ENCODE results near the gene KIAA0825.
"Not testable (repeated sequence)": the region's sequence is repeated elsewhere in the genome, so short reads cannot be mapped to it uniquely, and the experiment has no call there.

Gene KIAA0825

GRCh38 chr5:94228791-94229190 is 389.6 kb downstream of the KIAA0825 start:
- no peak for DNase-seq

- no peak for DNase-seq
Observed at GRCh38 chr5:94223235-94223634, 395.2 kb downstream of the KIAA0825 start.

GRCh38 chr5:94218374-94218773 is 400.0 kb downstream of the KIAA0825 start:
- DNase-seq = no peak

- DNase-seq = no peak
Observed at GRCh38 chr5:94217745-94218144, 400.7 kb downstream of the KIAA0825 start.

- no peak for DNase-seq
Observed at GRCh38 chr5:94217216-94217615, 401.2 kb downstream of the KIAA0825 start.

- DNase-seq = no peak
Observed at GRCh38 chr5:94212476-94212875, 405.9 kb downstream of the KIAA0825 start.

GRCh38 chr5:94209774-94210355 is 408.5 kb downstream of the KIAA0825 start:
- DNase-seq = no peak

- no peak for DNase-seq
Observed at GRCh38 chr5:94209272-94209671, 409.1 kb downstream of the KIAA0825 start.

GRCh38 chr5:94199566-94199965 is 418.8 kb downstream of the KIAA0825 start:
- no peak for DNase-seq

- no peak for DNase-seq
Observed at GRCh38 chr5:94197970-94198369, 420.4 kb downstream of the KIAA0825 start.

- no peak for DNase-seq
Observed at GRCh38 chr5:94196953-94197352, 421.5 kb downstream of the KIAA0825 start.

GRCh38 chr5:94192658-94193391 is 425.6 kb downstream of the KIAA0825 start:
- DNase-seq = no peak

- no peak for DNase-seq
Observed at GRCh38 chr5:94191604-94192003, 426.8 kb downstream of the KIAA0825 start.

- DNase-seq = no peak
Observed at GRCh38 chr5:94188725-94189124, 429.7 kb downstream of the KIAA0825 start.

GRCh38 chr5:94184870-94185269 is 433.5 kb downstream of the KIAA0825 start:
- no peak for DNase-seq

GRCh38 chr5:94181895-94182294 is 436.5 kb downstream of the KIAA0825 start:
- DNase-seq = no peak

GRCh38 chr5:94180761-94181160 is 437.6 kb downstream of the KIAA0825 start:
- no peak for DNase-seq

GRCh38 chr5:94175912-94176311 is 442.5 kb downstream of the KIAA0825 start:
- no peak for DNase-seq

GRCh38 chr5:94174748-94175411 is 443.5 kb downstream of the KIAA0825 start:
- no peak for DNase-seq

GRCh38 chr5:94173100-94173499 is 445.3 kb downstream of the KIAA0825 start:
- DNase-seq = no peak

- DNase-seq = not testable (repeated sequence)
Observed at GRCh38 chr5:94171070-94171469, 447.3 kb downstream of the KIAA0825 start.

- DNase-seq = not testable (repeated sequence)
Observed at GRCh38 chr5:94170158-94170557, 448.2 kb downstream of the KIAA0825 start.

GRCh38 chr5:94168151-94168550 is 450.3 kb downstream of the KIAA0825 start:
- DNase-seq = no peak

GRCh38 chr5:94161801-94162200 is 456.6 kb downstream of the KIAA0825 start:
- DNase-seq = no peak
